ENCODE data around the gene LAMTOR3. TPM values are rescaled to one million over a fixed set of nuclear protein-coding genes. Genes with fewer than 3 reads are reported as not detected.

LAMTOR3 gene
- polyA plus RNA-seq, 3 donors, result 101 to 115 (median 109) TPM

GRCh38 chr4:99863804-99864203, 30.4 kb downstream of the LAMTOR3 start:
- DNase-seq (ENCODE audit: low read depth in 3 of 3, low spot score in 2 of 3), result no peak

- DNase-seq (ENCODE audit: low read depth in 3 of 3, low spot score in 2 of 3), result no peak
Measured at GRCh38 chr4:99861120-99861905, 32.9 kb downstream of the LAMTOR3 start.

- DNase-seq (ENCODE audit: low read depth in 3 of 3, low spot score in 2 of 3), result no peak
Measured at GRCh38 chr4:99860521-99860920, 33.7 kb downstream of the LAMTOR3 start.

GRCh38 chr4:99859618-99860017, 34.6 kb downstream of the LAMTOR3 start:
- DNase-seq (ENCODE audit: low read depth in 3 of 3, low spot score in 2 of 3), result no peak

- no peak for DNase-seq (ENCODE audit: low read depth in 3 of 3, low spot score in 2 of 3)
Measured at GRCh38 chr4:99857307-99857706, 36.9 kb downstream of the LAMTOR3 start.

- DNase-seq (ENCODE audit: low read depth in 3 of 3, low spot score in 2 of 3), result no peak
Measured at GRCh38 chr4:99856166-99856565, 38.1 kb downstream of the LAMTOR3 start.

- no peak for DNase-seq (ENCODE audit: low read depth in 3 of 3, low spot score in 2 of 3)
Measured at GRCh38 chr4:99855678-99856077, 38.5 kb downstream of the LAMTOR3 start.

- no peak for DNase-seq (ENCODE audit: low read depth in 3 of 3, low spot score in 2 of 3)
Measured at GRCh38 chr4:99853999-99854398, 40.2 kb downstream of the LAMTOR3 start.

GRCh38 chr4:99853190-99853589, 41.0 kb downstream of the LAMTOR3 start:
- no peak for DNase-seq (ENCODE audit: low read depth in 3 of 3, low spot score in 2 of 3)

DNA sequence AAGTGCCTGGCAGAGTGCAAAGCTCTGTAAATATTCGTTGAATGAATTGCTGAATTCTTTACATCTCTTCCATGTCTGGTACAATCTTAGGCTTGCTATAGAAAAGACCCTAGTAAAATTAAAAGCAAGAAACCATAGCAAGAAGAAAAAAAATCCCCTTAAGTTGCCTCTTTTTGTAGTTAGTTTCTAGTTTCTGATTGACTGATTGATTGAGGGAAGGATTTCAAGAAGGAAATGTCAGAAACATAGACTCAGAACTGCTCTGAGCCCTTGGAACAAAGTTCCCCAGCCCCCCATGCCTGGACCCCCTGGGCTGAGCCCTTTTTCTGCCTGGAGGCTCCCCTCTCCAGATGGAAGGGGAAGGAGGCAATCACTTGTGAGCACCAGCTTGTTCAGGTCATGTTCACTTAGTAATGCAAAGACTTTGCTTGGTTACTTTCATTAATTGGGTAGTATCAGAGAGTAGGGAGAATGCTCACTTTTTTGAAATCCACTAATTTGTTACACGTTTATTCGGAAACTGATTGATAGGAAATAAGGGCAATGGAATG, 42.0 kb downstream of the LAMTOR3 start:
- DNase-seq (ENCODE audit: low read depth in 3 of 3, low spot score in 2 of 3), result no peak

DNA sequence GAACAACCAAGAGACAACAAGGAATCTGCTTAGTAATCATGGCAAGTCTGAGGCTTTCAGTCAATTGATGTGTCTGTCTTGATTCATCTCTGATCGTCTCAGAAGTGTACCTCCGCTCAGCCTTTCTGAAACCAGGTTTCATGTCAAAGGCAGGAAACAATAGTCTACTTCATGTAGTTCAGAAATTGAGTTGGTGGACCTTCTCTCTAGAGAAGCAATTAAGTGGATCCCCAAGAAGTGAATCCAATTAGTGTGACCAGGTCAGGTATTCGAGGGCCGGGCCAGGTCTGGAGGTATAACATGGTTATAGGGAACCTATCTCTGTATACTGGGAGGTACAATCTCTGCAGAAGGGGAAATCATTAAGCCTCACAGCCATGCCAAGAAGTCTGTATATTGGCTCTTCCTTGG, 45.6 kb downstream of the LAMTOR3 start:
- DNase-seq (ENCODE audit: low read depth in 3 of 3, low spot score in 2 of 3), result no peak

- DNase-seq (ENCODE audit: low read depth in 3 of 3, low spot score in 2 of 3), result no peak
Measured at GRCh38 chr4:99847362-99847976, 46.8 kb downstream of the LAMTOR3 start.

- DNase-seq (ENCODE audit: low read depth in 3 of 3, low spot score in 2 of 3), result no peak
Measured at GRCh38 chr4:99846891-99847290, 47.3 kb downstream of the LAMTOR3 start.

- DNase-seq (ENCODE audit: low read depth in 3 of 3, low spot score in 2 of 3), result no peak
Measured at GRCh38 chr4:99845708-99846469, 48.3 kb downstream of the LAMTOR3 start.

- no peak for DNase-seq (ENCODE audit: low read depth in 3 of 3, low spot score in 2 of 3)
Measured at GRCh38 chr4:99845179-99845578, 49.0 kb downstream of the LAMTOR3 start.

GRCh38 chr4:99844048-99844447, 50.2 kb downstream of the LAMTOR3 start:
- DNase-seq (ENCODE audit: low read depth in 3 of 3, low spot score in 2 of 3), result no peak

DNA sequence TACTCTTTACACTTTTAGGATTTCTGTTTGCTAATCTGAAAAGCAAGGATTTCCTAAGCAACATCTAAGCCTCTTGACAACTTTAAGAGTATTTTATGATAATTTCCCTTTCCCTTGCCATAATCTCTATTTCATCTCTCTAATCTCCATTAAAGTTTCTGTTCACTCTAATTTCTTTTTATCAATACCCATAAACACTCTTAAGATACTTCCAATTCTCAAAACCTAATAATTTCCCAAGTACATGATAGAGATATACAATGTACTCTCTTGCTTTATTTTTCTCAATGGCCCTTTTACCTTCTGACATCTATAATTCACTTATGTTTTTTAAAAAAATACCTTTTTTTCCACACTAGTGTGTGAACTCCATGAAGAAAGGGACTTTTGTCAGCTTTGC, 50.8 kb downstream of the LAMTOR3 start:
- no peak for DNase-seq (ENCODE audit: low read depth in 3 of 3, low spot score in 2 of 3)

DNA sequence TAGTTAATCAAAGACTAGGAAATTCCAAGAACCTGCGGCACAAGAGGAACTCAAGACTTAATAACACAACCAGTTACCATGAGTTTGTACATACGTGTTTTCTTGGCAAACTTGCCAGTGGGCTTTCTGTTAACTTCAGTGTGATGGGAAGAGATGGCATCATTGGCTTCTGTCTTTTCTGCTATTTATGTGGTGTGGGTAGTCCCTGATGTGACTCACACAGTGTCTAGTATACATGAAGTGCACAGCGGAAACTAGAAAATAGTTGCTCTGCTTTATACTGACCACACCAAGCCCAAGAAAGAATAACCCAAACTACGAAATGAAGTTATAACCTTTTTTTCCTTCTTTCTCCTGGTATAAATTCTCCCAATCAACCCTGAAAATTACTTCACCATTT, 53.1 kb downstream of the LAMTOR3 start:
- no peak for DNase-seq (ENCODE audit: low read depth in 3 of 3, low spot score in 2 of 3)

DNA sequence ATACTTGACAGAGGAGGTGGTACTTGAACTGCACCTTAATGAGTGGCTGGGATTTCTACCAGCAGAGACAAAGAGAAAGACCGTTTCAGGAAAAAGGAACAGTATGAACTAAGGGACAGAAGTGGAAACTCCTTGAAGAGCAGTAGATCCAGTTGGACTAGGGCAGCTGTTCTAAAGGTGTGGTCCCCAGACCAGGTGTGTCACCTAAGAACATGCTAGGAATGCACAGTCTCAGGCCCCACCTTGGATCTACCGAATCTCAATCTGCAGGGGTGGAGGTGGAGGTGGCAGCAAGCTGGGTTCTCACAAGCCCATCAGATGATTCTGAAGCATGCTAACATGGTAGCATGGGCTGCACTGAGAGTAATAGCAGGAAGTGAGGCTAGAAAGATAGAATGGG, 55.3 kb downstream of the LAMTOR3 start:
- DNase-seq (ENCODE audit: low read depth in 3 of 3, low spot score in 2 of 3), result no peak

- no peak for DNase-seq (ENCODE audit: low read depth in 3 of 3, low spot score in 2 of 3)
Measured at GRCh38 chr4:99835942-99836341, 58.3 kb downstream of the LAMTOR3 start.

GRCh38 chr4:99834569-99834968, 59.7 kb downstream of the LAMTOR3 start:
- no peak for DNase-seq (ENCODE audit: low read depth in 3 of 3, low spot score in 2 of 3)
